Measurements from ENCODE around the gene SLC12A9. TPM values are rescaled to one million over a fixed set of nuclear protein-coding genes. Genes with fewer than 3 reads are reported as not detected.

The SLC12A9 gene
- total and polyA plus RNA-seq, 2 donors (not counting 1 experiment from before 2014, with no cell fraction given) = 80.0 to 80.1 TPM

DNA sequence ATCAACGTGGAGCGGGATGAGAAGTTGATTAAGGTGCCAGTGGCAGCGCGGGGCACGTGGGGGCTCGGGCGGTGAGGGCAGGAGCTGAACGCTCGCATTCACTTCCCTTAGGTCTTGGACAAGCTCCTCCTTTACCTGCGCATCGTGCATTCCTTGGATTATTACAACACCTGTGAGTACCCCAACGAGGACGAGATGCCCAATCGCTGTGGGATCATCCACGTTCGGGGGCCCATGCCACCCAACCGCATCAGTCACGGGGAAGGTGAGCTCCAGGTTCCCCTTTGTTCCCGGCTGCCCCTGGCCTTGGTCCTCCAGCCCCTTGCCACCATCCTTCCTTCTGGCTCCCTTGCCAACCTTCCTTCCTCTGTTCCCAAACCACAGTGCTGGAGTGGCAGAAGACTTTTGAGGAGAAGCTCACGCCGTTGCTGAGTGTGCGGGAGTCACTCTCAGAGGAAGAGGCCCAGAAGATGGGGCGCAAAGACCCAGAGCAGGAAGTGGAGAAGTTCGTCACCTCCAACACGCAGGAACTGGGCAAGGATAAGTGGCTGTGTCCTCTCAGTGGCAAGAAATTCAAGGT lies 34.5 kb downstream of the SLC12A9 start:
- Histone ChIP-seq H3K9ac (ENCODE audit: low read length) (peak overlapping the region; percentile 6), H3K36me3 (replicated peaks in 1 of 2; ENCODE audit: control extremely low read depth in 1 of 2, control insufficient read depth in 1 of 2, extremely low read depth in 1 of 2, insufficient read depth in 2 of 2, low read length in 1 of 2) (peaks cover 0 to 60% of the 10 kb centered on the region in 2 experiments), H2AFZ (ENCODE audit: insufficient read depth, low read depth, low read length, poor library complexity, severe bottlenecking) (no peak overlapping the region), H3K4me1 (ENCODE audit: control insufficient read depth in 2 of 2, insufficient read depth in 2 of 2, low read length in 2 of 2) (peaks cover 38 to 48% of the 10 kb centered on the region in 2 donors), H3K9me3 (ENCODE audit: control extremely low read depth in 1 of 3, control insufficient read depth in 2 of 3, insufficient read depth in 1 of 3, low read length in 2 of 3) (peaks cover 0 to 16% (median 0%) of the 10 kb centered on the region in 3 donors), H4K20me1 (ENCODE audit: control insufficient read depth, insufficient read depth, low read length, poor library complexity, severe bottlenecking) (peaks cover 35% of the 10 kb centered on the region), H3K79me2 (ENCODE audit: control insufficient read depth, insufficient read depth, low read length) (peaks cover 20% of the 10 kb centered on the region), H3K4me2 (replicated peaks; ENCODE audit: low read depth, low read length, poor library complexity, severe bottlenecking) (peak overlapping the region; percentile 99), H3K27me3 (replicated peaks in 1 of 4; ENCODE audit: control extremely low read depth in 1 of 4, control insufficient read depth in 3 of 4, insufficient read depth in 4 of 4, low read length in 3 of 4) (peaks cover 0 to 17% (median 5%) of the 10 kb centered on the region in 4 experiments), H3K4me3 (ENCODE audit: control extremely low read depth in 1 of 5, extremely low read depth in 1 of 5, insufficient read depth in 1 of 5, low read depth in 2 of 5, low read length in 4 of 5) (peak overlapping the region in 3 of 5 experiments; percentile 21 to 52 (median 30)), H3K27ac (ENCODE audit: low read length in 2 of 2) (peak overlapping the region; percentile 74 to 76)
- intact Hi-C loops (cut with micrococcal nuclease) = loop anchor here (1.0 to 2.0 kb wide), 3 partner anchors 12 to 358 kb away; partner anchors contain the start of genes FIS1, SLC12A9 and SRRT
- Mint-ChIP-seq H3K27ac (peak overlapping the region; percentile 92), H3K9me3 (ENCODE audit: insufficient read depth) (no peaks in the 10 kb centered on the region), H3K4me3 (peak overlapping the region; percentile 87), H3K27me3 (peaks cover 10% of the 10 kb centered on the region), H3K4me1 (peaks cover 53% of the 10 kb centered on the region)
- ChIA-PET POLR2A (interaction anchor here (5.6 kb wide), 1 partner anchor 11 kb away, joined by 84 read pairs; the partner anchor contains the start of gene SRRT), CTCF (interaction anchor here (1.2 to 3.8 kb wide), 4 partner anchors 12 to 182 kb away, joined by 3 to 17 read pairs (median 10); partner anchors contain the start of genes POP7, SLC12A9 and SRRT)
- ATAC-seq (ENCODE audit: low read depth) (no peak), DNase-seq (no peak)
- 81% methylated on average over 22 of the region's 25 CpGs for WGBS (ENCODE audit: insufficient coverage)
- TF ChIP-seq CTCF (IDR thresholded peaks at IDR 0.05) (no peak), EZH2 (IDR thresholded peaks at IDR 0.05; ENCODE audit: borderline replicate concordance, insufficient read depth, low read depth, low read length, poor library complexity, severe bottlenecking) (no peak)

Measured in B cell (primary cell).